GM12878 (cell line): ENCODE data around the gene ST3GAL5. TPM values are rescaled to one million over a fixed set of nuclear protein-coding genes. Genes with fewer than 3 reads are reported as not detected.
A peak's percentile ranks its signal among the peaks of the same experiment; 100 is the strongest.

Experiments
- CBFB ChIP-seq: IDR thresholded peaks from 2 replicates; pipeline ENCODE4 v1.6.1; 2016; ENCODE audit warnings: antibody characterized with exemption, low read depth
- CEBPB ChIP-seq, 2 experiments: fragments of 150-350 bp in 1 of 2; IDR thresholded peaks; 2 replicates each; pipeline ENCODE4 v1.6.1; 2012 to 2014; ENCODE audit warnings: low read depth in 2 of 2, low read length in 2 of 2, borderline replicate concordance in 1 of 2, inconsistent platforms in 1 of 2
- CREB1 ChIP-seq: IDR thresholded peaks from 2 replicates; pipeline ENCODE4 v1.6.1; 2012; ENCODE audit warnings: low read depth, mild to moderate bottlenecking, inconsistent platforms
- CREM ChIP-seq: IDR thresholded peaks from 2 replicates; pipeline ENCODE4 v1.6.1; 2014; ENCODE audit warnings: antibody characterized with exemption, low read depth
- CUX1 ChIP-seq: IDR thresholded peaks from 2 replicates; pipeline ENCODE4 v1.6.1; 2012; ENCODE audit warnings: improper control_type of control experiment, low read depth, low read length; ENCODE audit not compliant: insufficient replicate concordance
- IRF4 ChIP-seq: IDR thresholded peaks from 2 replicates; pipeline ENCODE4 v1.6.1; 2011; ENCODE audit warnings: low read depth, low read length
- MAX ChIP-seq: IDR thresholded peaks from 2 replicates; pipeline ENCODE4 v1.6.1; 2012; ENCODE audit warnings: low read depth, low read length, improper control_type of control experiment
- MEF2A ChIP-seq: IDR thresholded peaks from 2 replicates; pipeline ENCODE4 v1.6.1; 2011; ENCODE audit warnings: low read depth, mild to moderate bottlenecking, low read length, moderate library complexity; ENCODE audit not compliant: insufficient read depth
- PKNOX1 ChIP-seq: fragments of 450-650 bp; IDR thresholded peaks from 2 replicates; pipeline ENCODE4 v1.6.1; 2016; ENCODE audit warnings: mild to moderate bottlenecking
- SKIL ChIP-seq: fragments of 450-650 bp; IDR thresholded peaks from 2 replicates; pipeline ENCODE4 v1.6.1; 2017; ENCODE audit warnings: mild to moderate bottlenecking, low read depth, inconsistent platforms; ENCODE audit not compliant: poor library complexity, severe bottlenecking
- SPI1 ChIP-seq: IDR thresholded peaks from 2 replicates; pipeline ENCODE4 v1.6.1; 2011; ENCODE audit warnings: low read depth, mild to moderate bottlenecking, low read length, moderate library complexity, borderline replicate concordance; ENCODE audit not compliant: insufficient read depth
- ZBED1 ChIP-seq: IDR thresholded peaks from 2 replicates; pipeline ENCODE4 v1.6.1; 2016; ENCODE audit warnings: borderline replicate concordance
- ZBTB33 ChIP-seq: fragments of 450-650 bp; IDR thresholded peaks from 2 replicates; pipeline ENCODE4 v1.6.1; 2017; ENCODE audit warnings: mild to moderate bottlenecking
- ZNF687 ChIP-seq: fragments of 450-650 bp; IDR thresholded peaks from 2 replicates; pipeline ENCODE4 v1.6.1; 2017; ENCODE audit warnings: mild to moderate bottlenecking, moderate library complexity
- polyA plus RNA-seq, 11 experiments: library from polyadenylated mRNA; depleted of rRNA in 4 of 11; unstranded in 6 of 11; stranded (reverse) in 5 of 11; fragments of >200 nt; fragmentation: Nextera tagmentation in 4 of 11; fragmentation: Illumina TruSeq in 1 of 11; extraction: Ambion mirVana in 4 of 11; extraction: Trizol in 1 of 11; gene quantifications; 1 replicate in 1 of 11; 2 replicates in 10 of 11; pipeline versions ENCODE4 v1.2.1 to v1.2.3, GENCODE V29; 2011 to 2016; ENCODE audit warnings: inconsistent platforms in 2 of 11, missing spikeins in 2 of 11, low read depth in 1 of 11
- total RNA-seq, 4 experiments: library from RNA; depleted of rRNA in 3 of 4; stranded (reverse); fragments of >200 nt in 3 of 4; fragmentation: Illumina TruSeq in 1 of 4; extraction: Trizol in 1 of 4; gene quantifications; 2 replicates each; pipeline versions ENCODE4 v1.2.1 to v1.2.3, GENCODE V29; 2013 to 2021

The ST3GAL5 gene
- total and polyA plus RNA-seq, 10 of the 15 experiments (the other 5 are each of a cell fraction or from before 2014, with no cell fraction given): 5.2 to 60.9 (median 10.2) TPM

GRCh38 chr2:85840091-85840490 is 48.7 kb downstream of the ST3GAL5 start (continued):
- TF ChIP-seq CUX1: no peak
- no peak for TF ChIP-seq CEBPB (IDR thresholded peaks at IDR 0.05; ENCODE audit: borderline replicate concordance in 1 of 2, low read depth in 2 of 2, low read length in 2 of 2)
- TF ChIP-seq ZNF687: peak; percentile 24; the same call in 1 of the 2 replicates
- peak; percentile 19; the same call in 1 of the 2 replicates for TF ChIP-seq SPI1
- TF ChIP-seq PKNOX1: no peak
- no peak for TF ChIP-seq SKIL
- TF ChIP-seq CREM: peak; percentile 70; the same call in 1 of the 2 replicates
- 0 out of 2 replicates have a peak, but pooled peaks have one; percentile 39 for TF ChIP-seq MEF2A
- no peak for TF ChIP-seq CBFB
- no peak for TF ChIP-seq MAX
- TF ChIP-seq ZBTB33: no peak
- TF ChIP-seq CREB1: peak; percentile 51; the same call in 1 of the 2 replicates
- 0 out of 2 replicates have a peak, but pooled peaks have one; percentile 31 for TF ChIP-seq IRF4
- no peak for TF ChIP-seq ZBED1
